Stimulated activated CD4-positive, alpha-beta T cell treated with anti-CD3 and anti-CD28 coated beads, TNF-alpha, amount 100 ng/mL, for 48 hours (primary cell): Measurements from ENCODE around the gene NDUFAF7.
"Not testable (repeated sequence)": the region's sequence is repeated elsewhere in the genome, so short reads cannot be mapped to it uniquely, and the experiment has no call there.

Experiments
- DNase-seq, 3 donors: peaks; one replicate each; pipeline ENCODE4 v3.0.0-alpha.2; 2020; ENCODE audit warnings: low read depth in 3 of 3

NDUFAF7 gene, protein sequence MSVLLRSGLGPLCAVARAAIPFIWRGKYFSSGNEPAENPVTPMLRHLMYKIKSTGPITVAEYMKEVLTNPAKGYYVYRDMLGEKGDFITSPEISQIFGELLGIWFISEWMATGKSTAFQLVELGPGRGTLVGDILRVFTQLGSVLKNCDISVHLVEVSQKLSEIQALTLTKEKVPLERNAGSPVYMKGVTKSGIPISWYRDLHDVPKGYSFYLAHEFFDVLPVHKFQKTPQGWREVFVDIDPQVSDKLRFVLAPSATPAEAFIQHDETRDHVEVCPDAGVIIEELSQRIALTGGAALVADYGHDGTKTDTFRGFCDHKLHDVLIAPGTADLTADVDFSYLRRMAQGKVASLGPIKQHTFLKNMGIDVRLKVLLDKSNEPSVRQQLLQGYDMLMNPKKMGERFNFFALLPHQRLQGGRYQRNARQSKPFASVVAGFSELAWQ

DNA sequence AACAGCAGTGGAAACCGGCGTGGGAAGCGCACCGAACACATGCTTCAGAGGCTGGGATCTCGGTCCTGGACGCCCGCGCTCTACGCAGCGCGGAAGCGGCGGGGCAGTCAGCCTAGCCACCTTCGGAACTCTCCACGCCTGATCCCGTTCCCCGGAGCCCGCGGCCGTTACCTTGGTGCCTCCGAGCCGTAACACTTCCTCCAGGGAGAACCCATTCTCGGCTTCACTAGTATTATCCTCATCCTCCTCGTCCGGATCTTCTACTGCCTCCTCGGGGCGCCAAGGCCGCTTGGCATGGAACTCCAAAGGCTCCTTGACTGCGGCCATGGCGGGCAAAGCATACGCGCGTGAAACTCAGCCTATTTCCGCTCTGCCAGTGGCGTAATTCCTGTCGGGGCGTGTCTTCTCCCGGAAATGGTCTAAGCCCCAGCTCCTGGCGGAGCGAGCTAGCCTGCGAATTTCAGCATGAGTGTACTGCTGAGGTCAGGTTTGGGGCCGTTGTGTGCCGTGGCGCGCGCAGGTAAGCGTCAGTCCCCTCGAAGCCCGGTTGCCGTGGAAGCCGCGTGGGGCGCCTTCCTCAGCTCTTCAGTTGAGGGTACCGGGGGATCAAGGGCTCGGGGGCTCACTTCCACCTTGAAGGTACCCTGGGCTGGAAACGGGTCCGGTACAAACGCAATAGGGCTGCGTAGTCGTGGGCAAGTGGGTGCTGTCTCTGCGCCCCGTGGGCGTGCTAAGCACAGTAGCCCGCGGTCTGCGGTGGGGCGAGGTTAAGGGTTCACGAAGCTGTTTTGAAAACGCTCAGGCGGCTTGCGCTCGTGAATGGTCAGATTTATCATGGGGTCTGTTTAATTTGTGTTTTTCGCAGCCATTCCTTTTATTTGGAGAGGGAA is at the start of gene NDUFAF7, which contains the start of gene CEBPZ:
TSS of gene NDUFAF7 (plus strand) at position 418 of the 890 bp plus-strand sequence. CDS start at position 466, 48 bp downstream.
TSS of gene CEBPZ (minus strand) at position 356 of the 890 bp plus-strand sequence. CDS start at position 327, 29 bp downstream.
- peak; percentile 81 to 91 (median 84) for DNase-seq

DNA sequence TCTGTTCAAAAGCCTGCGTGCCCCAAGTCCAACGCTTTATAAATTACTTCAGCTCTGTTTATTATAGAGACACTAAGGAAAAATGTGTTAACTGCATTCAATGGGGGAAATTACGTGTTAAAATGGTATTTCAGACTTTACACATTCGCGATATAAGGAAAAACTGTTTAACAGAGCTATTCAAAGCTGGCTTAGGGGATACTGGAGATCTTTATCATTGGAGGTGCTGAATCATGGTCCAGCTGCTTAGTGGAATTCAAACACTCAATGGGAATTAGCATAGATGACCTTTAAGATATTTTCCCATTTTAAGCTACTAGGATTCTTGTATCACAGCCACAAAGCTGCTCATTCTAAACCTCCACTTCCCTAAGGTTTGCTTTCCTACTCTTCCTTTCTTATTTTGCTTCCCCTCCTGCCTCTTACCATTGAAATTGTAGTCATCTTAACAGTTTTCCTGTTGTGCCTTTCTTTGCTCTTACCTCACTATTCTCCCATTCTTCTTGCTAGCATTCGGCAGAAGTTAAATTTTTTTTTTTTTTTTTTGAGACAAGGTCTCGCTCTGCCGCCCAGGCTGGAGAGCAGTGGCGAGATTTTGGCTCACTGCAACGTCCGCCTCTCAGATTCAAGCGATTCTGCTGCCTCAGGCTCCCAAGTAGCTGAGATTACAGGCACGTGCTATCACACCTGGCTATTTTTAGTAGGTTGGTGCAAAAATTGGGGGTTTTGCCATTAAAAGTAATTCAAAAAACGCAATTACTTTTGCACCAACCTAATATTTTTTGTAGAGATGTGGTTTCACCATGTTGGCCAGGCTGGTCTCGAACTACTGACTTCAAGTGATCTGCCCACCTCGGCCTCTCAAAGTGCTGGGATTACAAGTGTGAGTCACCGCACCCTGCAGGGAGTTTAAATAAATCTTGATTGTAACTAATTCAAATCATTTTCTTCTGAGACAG is 49.5 kb upstream of the NDUFAF7 start:
- DNase-seq: no peak

DNA sequence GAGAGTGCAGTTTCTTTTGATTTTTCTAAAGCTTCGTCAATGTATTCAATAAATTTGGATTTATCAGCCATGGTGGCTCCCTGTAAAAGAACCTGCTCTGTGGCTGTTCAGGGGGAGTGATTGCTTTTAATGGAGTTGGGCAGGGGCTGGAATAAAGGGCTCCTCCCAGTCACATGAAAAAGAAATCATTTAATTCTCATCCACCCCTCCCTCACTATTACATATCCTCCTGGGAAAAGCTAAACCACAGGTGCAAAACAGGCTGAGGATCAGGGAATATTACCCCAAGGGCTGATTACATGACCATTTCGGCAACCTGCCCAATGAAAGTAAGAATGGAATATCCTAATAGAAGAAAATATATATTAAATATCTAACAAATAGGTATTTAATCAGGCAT is 42.9 kb upstream of the NDUFAF7 start, which contains the start of gene SULT6B1:
TSS of gene SULT6B1 (minus strand) at position 101 of the 400 bp plus-strand sequence. CDS start at position 71, 30 bp downstream.
- no peak for DNase-seq

DNA sequence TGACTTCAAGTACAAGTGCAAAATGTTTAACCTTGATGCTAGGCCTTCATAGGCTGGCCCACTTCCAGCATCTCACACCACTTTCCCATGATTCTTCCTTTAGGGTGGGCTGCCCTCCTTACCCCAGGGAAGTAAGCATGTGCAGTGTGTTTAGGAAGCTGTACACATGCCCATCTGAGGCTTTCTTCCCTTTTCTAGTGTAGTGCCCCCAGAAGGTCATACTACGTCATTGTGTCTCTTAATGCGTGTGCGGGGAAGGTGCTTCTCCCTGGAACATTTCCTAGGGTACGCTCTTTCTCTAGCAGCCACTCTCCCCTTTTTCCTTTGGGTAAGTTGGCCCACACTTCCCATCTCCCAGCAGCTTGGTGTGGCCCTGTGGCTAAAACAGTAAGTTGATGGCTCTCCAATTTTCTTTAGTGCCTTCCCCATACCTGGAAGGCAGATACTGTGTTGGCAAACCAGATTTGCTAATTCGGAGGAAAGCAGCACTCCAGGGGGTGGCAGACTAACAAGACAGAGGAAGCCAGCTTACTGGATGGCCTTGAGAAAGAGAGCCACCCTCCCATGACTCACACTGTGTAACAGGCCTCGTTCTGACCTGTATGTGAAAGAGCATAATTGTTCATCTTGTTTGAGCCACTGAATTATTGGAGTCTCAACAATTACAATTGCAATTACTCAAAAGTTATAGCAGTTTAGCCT is 41.9 kb upstream of the NDUFAF7 start:
- DNase-seq: no peak

DNA sequence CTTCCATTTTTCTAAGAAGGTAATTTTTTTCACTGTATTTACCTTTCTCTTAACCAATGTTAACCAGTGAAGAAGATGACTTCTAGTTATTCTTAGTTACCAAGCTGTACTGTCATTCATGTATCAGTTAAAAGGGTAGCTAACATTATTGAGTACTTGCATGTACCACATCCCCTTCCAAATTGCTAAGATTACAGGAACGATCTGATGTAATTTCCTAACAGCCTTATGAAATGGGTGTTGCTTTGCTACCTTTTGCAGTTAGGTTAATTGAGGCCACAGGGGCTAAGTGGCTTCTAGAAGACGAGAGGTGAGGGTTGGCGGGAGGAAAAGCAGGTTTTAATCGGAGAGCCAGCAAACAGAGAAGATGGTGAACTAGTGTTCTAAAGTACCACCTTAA is 41.2 kb upstream of the NDUFAF7 start:
- no peak for DNase-seq

DNA sequence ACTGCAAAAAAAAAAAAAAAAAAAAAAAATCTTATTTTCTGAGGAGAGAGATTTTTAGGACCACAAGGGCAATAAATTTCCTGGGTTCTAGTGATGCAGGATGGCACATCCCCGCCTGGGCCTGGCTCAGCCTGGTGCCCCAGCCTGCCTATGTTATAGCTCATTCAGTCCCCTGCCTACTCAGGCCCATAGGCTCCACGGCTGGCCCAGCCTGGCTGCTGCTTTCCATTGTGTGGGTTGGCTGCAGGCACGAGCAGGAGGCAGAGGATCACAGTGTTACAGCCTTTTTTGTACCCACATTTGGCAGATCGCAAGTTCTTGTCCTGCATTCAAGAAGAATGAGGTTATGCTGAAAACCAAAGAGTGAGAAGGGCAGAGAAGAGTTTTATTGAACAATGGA is 40.2 kb upstream of the NDUFAF7 start:
- no peak for DNase-seq

DNA sequence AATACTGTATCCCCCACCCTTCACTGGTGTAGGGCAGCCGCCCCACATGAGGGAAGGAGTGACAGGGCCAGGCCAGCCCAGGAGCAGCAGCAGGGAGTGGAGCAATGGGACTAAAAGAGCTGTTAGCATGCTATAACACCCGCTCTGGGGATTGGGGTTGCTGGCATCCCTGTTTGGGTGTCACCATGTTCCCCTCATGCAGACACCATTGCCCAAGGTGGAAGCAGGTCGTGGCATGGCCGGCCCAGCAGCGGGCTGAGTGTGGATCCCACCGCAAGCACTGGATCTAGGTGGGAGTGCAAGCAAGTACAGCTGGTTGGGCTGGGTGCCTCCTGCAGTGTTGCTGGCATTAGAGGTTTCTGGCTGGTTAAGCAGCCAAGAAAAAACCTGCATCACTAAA is 39.7 kb upstream of the NDUFAF7 start:
- no peak for DNase-seq

DNA sequence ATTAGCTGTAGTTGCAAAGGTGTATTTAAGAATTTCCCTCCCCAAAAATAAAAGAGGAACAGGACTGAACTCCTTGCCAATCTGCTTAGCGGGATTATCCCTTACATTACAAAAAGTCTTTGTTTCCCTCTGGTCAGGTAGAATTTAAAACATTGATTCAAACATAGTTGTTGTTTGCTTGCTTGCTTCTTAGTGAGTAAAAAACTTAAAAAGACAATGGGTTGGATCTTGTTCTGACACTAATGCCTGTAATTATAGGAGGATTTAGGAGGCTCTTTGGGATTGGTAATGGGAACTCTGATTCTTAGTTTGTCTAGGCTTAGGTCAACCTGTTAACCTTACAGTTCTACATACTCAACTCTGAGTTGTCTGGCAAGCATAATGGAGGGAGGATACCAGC is 38.9 kb upstream of the NDUFAF7 start:
- DNase-seq: no peak

DNA sequence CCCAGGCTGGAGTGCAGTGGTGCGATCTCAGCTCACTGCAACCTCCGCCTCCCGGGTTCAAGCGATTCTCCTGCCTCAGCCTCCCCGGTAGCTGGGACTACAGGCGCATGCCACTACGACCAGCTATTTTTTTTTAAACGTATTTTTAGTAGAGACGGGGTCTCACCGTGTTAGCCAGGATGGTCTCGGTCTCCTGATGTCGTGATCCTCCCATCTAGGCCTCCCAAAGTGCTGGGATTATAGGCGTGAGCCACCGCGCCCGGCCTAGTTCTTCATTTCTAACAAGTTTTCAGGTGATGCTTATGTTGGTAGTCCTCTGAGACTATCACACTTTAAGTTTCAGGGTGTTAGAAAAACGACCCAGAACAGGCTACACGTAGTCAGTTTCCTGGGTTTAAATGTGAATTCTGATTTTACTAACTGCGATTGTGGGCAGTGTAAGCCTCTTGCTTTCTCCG is 35.6 kb upstream of the NDUFAF7 start:
- DNase-seq: not testable (repeated sequence)

DNA sequence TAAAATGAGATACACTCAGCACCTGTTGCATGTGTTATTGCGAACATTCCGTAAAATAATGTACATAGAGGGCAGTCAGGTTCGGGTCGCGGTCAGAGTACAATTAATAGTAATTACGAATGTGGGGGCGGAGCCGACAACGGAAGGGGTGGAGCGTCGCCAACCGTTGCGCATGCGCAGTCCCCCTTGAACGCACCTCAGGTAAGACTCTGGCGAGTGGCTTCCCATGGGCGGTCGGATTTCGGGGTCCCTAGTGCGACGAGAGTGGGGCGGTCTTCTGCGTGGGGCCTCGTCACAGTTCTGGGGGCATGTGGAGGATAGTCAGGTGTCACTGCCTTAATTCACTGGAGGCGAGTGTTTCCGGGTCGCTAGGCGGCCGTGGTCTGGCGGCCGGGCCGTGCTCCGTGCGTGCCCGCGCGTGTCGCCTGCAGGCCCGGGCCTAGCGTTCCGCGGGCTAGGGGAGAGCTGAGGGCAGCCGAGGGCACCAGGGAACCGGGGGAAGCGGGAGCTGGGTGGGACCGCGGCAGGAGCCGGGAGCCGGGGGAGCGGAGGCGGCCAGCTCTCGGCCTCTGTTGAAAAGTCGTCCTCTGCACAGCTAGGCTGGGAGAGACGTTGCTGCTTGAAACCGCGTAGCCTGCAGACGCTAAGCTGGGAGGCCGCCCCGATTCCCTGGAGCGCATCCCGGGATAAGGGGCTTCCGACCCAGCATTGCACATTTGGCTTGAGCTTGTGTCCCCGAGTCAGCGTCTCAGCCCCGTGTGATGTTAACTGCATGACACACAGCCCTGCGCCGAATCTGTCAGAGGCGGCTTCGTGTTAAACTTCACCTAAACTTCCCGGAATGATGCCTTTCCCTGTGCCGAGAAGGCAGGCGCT is 34.9 kb upstream of the NDUFAF7 start, which contains the start of gene CEBPZOS:
TSS of gene CEBPZOS (plus strand) at position 177 of the 876 bp plus-strand sequence. CDS start 3,209 bp downstream, outside the sequence.
- DNase-seq: peak; percentile 79 to 86 (median 83)

DNA sequence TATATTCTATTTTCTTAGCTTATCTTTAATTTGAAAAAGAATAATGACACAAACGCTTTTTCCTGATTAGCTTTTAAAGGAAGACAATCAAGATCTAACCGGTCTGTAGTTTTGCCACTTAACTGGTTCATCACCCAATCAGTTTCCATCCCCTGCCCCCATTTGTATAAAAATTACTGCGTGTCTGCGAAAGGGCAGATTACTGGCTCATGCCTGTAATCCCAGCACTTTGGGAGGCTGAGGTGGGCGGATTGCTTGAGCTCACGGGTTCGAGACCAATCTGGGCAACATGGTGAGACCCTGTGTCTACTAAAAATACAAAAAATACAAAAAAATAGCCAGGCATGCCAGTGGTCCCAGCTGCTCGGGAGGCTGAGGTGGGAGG is 32.8 kb upstream of the NDUFAF7 start:
- DNase-seq: no peak

DNA sequence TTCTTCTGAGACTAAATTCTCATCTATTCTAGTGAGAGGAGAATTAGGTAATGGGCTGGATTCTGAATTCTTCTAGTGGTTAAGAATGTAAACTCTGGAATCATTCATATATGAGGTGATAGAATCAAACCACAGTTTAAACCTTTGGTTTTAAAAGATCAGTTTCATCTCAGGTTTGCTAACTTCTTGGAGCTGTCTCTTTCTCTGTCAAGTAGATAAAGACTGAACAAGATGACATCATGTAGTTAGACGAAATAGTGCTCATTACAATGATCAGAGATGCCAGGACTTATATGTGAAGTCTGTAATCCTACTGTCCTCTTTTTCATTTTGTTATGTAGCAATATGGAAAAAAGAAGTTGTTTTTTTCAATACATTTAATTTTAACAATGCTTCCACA is 30.2 kb upstream of the NDUFAF7 start:
- DNase-seq: no peak

DNA sequence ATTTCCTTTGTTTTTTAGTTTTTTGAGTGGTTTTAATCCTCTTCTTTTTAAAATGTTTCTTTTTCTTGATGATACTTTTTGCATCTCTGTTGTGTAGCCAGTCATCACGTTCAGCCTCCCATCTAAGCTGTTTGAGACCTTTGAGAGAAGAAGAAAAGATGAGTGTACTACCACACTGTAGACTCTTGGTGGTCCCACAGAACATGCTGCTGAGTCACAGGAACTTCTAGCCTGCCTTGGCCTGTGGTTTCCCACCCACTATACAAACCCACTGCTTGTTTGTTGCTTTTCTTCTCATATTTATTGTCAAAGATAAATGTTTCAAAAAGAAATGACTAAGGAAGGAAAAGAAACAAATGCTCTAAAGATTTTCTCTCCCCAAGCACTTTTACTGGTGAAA is 29.7 kb upstream of the NDUFAF7 start:
- DNase-seq: peak in 1 of 3 donors; percentile 8

DNA sequence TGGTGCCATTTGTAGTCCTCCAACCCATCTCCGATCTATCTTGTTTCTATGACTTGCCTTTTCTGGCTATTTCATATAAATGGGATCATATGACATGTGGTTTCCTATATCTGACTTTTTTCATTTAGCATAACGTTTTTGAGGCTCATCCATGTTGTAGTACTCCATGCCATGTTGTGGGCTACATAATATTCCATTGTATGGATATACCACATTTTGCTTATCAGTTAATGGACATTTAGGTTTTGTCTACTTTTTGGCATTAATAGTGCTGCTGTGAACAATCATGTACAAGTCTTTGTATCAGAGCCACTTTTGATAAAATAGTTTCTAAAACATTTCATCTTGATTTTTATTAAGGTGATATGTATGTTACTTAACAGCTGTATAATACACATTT is 27.8 kb upstream of the NDUFAF7 start:
- DNase-seq: no peak

DNA sequence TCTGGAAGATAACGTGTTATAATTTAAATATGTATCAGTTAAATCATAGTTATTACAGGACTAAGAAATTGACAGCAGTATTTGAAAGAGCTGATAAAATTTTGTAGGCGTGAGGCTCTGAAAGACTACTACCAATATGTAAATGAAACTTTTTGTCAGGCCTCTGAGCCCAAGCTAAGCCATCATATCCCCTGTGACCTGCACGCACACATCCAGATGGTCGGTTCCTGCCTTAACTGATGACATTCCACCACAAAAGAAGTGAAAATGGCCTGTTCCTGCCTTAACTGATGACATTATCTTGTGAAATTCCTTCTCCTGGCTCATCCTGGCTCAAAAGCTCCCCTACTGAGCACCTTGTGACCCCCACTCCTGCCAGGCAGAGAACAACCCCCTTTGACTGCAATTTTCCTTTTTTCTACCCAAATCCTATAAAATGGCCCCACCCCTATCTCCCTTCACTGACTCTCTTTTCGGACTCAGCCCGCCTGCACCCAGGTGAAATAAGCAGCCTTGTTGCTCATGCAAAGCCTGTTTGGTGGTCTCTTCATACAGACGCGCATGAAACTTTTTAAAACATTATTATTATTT is 26.3 kb upstream of the NDUFAF7 start:
- DNase-seq: not testable (repeated sequence)

DNA sequence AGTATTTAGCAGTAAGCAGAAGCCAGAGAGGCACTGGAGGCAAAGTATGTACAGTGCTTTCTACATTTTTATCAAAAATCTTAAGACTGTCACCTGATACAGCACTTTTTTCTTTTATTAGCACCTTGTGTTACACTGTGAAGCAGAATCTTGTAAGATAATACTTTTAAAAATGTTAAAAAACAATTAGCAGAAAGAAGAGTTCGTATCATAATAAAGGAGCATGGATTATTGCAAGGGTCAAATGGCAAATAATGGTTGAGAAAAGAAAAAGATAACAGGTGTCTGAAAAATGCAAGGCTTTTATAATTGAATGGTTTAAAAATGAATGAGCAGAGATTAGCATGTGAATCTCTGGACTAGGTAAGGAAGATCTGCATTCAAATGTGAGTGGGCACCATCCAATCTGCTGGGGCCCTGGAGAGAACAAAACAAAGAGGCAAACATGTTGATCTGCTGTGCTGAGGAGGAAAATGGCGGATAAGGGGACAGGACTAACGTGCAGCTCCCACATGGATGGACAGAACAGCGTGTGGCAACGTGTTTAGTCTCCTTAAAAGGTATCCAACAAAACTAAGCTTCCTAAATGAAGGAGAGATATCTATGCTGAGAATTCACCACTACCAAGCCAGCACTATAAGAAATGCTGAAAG is 25.6 kb upstream of the NDUFAF7 start:
- no peak for DNase-seq

DNA sequence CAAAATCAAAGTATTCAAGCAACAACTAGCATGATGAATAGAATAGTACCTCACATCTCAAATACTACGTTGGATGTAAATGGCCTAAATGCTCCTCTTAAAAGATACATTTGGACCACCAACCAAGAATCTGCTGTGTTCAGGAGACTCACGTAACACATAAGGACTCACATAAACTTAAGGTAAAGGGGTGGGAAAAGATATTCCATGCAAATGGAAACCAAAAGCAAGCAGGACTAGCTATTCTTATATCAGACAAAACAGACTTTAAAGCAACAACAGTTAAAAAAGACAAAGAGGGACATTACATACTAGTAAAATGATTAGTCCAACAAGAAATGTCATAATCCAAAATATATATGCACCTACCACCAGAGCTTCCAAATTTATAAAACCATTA is 24.7 kb upstream of the NDUFAF7 start:
- DNase-seq: not testable (repeated sequence)

DNA sequence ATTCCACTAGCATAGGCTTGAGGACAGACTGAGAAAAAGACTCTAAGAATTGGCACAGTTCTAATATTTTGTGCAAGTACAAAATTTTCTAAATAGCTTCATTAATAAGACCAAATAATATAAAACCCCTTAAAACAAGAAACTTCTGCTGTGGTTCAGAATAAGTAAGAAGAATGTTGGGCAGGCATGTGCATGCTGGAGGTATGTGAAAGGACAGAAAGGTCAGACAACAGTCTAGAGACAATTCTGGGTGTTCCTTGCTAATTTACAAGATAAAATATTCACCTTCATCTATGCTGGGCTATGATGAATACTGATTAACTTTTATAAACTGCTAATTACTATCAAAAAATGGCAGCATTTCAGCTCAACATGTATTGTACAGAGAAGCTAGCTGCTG is 20.2 kb upstream of the NDUFAF7 start:
- DNase-seq: no peak
